Measurements from ENCODE around the gene SDC3.

SDC3 gene

DNA sequence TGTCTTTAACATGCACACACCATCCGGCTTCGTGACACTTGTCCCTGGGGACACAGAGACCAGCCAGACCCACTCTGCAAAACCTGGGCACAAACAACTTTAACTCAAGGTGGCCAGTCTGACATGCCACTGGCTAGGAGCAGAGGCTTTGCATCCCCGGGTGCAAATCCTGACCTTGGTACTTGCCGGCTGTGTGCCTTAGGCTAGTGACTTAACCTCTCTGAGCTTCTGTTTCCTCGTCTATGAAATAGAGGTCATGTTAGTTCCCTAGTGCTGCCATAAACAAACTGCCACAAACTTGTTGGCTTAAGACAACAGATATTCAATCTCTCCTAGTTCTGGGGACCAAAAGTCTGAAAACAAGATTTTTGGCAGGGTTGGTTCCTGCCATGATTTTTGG, 60.4 kb downstream of the SDC3 start:
- DNase-seq (ENCODE audit: low read depth in 2 of 2) = no peak

DNA sequence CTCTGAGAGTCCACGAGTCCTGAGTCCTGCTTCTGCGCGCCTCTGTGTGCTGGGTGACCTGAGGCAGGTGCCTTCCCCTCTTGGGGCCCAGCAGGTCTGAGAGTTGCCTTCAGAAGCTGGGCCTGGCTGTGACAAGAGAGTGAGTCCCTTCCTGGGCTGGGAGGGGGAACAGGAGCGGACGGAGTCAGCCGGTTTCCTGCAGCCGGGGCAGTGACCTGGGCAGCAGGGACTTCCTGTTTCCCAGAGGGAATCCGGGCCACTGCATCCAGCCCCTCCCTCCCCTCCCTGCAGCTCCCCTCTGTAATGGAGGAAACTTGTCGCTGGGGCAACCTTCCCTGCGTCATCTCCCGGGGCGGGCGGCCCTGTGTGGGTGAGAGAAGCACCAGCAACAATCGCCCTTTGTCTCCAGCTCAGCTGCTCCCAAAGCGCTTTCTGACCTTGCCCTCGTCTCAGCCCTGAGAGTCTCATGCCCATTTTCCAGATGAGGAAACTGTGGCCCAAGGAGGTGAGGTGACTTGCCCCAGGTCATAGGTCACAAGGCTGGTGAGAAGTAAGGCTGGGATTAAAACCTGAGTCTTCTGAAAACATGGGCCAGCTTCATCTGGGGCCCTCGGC, 61.1 kb downstream of the SDC3 start:
- DNase-seq (ENCODE audit: low read depth in 2 of 2) = no peak

DNA sequence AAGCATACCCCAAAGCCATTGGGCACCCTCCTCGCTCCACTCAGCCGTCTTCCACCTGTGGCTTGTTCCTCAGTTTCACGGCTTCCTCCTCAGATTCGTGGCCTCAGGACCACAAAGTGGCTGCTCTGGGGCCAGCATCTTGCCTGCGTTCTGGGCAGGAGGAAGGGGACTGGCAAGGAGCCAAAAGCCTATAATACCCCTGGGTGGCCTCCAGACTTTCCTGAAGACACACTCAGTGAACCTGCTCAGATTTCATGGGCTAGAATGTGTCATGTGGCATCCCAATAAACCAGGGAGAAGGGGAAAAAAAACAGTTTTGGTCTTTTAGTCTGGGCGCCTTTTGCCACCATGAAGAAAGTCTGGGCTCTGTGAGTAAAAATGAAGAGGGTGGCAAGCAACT, 62.0 kb downstream of the SDC3 start:
- no peak for DNase-seq (ENCODE audit: low read depth in 2 of 2)

DNA sequence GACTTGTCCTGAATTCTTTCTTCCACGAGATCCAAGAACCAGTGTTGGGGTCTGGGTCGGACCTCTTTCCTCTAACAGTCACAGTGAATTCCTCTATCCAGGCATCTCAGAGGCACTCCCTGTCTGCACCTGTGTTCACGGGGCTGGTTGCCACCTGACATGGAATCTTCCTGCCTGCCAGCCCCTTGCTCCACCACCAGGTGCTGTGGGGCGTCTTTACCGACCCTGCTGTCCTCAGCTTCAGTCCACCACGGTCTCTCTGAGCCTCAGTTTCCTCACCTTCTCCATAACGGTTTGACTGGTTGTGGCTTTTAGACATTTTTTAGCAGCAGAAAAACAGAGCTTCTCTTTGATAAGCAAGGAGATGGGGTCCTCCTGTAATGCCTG, 62.7 kb downstream of the SDC3 start:
- no peak for DNase-seq (ENCODE audit: low read depth in 2 of 2)

DNA sequence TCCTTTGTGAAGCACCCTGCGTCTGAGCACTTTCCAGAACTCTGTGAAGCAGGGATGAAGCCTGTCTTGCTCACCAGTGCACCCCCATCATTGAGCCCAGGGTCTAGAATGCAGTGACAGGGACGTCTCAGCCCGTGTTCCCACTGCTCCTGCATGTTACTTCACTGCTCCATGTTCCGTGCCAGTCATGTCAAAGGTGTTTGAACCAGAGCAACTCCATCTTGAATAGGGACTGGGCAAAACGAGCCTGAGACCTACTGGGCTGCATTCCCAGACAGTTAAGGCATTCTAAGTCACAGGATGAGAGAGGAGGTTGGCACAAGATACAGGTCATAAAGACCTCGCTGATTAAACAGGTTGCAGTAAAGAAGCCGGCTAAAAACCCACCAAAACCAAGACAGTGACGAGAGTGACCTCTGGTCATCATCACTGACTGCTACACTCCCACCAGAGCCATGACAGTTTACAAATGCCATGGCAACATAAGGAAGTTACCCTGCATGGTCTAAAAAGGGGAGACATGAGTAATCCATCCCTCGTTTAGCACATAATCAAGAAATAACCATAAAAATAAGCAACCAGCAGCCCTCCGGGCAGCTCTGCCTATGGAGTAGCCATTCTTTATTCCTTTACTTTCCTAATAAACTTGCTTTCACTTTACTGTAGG, 63.2 kb downstream of the SDC3 start:
- no peak for DNase-seq (ENCODE audit: low read depth in 2 of 2)

DNA sequence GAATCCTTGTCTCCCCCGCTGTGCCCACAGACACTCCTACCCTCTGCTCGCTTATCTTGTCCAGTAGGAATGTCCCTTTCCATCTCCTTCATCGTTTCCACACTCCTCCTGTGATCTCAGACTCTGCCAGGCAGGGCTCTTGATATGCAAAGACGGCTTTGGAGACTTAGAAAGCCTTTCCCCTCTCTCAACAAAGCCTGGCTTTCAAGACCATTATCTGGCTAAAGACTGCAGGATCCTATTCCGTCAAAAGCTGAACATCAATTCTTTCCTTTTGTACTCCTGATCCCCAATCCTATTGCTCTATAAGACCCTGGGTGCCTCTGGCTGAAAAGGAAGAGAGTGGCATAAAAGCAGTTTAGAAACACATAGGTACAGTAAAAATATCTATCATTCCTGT, 63.9 kb downstream of the SDC3 start:
- no peak for DNase-seq (ENCODE audit: low read depth in 2 of 2)

DNA sequence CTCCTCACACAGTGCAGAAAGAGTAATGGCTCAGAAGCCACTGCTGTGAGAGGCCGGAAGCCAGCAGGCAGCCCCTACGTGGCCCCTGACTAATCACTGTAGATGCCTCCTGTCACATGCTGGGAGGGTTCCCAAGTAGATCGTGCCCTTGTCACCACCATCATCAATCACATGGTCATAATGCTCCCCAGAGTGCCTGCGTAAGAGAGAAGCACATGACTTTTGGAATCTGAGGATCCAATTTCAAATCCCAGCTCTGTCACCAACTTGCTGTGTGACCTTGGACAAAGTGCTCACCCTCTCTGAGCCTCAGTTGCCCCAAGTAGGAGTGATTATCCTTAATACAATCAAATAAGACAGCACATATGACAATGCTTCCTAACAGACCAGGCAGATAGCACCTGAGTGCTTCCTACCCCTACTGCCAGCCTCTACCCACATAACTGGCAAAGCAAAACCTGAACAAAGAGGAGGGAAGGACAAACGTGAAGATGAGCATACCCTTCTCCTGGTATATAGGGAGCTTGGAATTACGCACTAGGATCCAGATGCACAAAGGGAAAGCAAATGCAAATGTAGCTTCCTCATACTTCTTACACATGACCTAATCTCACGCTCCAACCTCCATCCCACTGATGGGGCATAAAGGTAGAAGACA, 65.7 kb downstream of the SDC3 start:
- DNase-seq (ENCODE audit: low read depth in 2 of 2) = no peak

DNA sequence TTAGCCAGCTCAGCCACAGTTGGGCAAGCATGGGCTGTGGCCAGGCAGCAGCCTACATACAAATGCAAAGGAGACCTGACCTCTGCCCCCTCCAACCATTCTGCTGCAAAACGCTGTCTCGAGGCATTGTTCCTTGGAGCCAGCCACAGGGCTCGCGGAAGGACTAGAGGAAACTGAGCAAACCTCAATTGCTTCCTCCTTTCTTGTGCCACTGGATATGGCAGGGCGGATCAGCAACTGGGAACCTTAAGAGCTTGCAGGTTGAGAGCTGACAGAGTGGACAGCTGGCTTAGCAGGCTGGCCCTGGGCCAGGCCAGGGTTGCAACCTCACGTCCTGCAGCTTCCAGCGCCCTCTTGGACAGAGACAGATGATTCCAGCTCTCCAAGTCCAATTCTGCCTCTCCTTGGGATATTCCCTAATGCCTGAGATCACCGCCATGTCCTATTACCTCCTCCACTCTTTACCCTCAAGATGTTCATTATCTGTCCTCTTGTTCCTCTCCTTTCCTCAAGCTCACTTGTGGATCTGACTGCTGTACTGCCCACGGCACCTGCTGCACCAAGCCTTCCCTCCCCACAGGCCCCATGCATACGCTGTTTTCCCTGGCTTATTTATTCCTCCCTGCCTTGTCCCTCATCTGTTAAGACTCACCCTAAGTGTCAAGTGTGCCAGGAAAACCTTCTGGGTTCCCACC, 67.5 kb downstream of the SDC3 start:
- DNase-seq (ENCODE audit: low read depth in 2 of 2) = no peak

DNA sequence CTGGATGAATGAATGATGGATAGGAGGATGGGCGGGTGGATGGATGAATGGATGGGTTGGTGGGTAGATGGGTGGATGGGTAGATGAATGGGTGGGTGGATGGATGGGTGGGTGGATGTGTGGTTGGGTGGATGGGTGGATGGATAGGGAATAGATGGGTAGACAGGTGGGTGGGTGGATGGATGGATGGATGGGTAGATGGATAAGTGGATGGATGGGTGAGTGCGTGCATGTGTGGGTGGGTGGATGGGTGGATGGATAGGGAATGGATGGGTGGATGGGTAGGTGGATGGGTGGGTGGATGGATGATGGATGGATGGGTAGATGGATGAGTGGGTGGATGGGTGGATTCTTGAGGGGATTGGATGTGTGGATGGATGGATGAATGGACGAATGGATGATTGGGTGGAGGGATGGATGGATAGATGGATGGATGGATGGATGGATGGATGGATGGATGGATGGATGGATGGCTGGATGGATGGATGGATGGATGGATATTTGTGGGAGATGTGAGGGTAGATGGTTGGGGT, 68.7 kb downstream of the SDC3 start:
- DNase-seq (ENCODE audit: low read depth in 2 of 2) = no peak

DNA sequence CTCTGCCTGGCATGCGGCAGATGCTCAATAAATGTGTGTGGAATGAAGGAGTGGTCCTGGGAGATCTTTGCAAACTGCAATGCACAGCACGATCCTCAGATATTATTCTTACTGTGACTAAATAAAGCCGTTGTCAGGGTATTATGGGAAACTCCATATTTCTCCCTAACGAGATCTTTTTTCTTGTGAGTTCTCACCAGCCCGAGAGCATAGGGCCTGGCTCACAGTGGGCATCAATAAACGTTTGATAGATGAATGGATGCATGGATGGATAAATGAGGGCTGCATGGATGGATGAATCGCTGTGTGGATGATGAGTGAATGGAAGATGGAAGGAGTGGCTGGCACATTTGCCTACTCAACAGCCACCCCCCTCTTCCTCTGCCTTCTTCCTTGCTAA, 69.6 kb downstream of the SDC3 start:
- no peak for DNase-seq (ENCODE audit: low read depth in 2 of 2)

DNA sequence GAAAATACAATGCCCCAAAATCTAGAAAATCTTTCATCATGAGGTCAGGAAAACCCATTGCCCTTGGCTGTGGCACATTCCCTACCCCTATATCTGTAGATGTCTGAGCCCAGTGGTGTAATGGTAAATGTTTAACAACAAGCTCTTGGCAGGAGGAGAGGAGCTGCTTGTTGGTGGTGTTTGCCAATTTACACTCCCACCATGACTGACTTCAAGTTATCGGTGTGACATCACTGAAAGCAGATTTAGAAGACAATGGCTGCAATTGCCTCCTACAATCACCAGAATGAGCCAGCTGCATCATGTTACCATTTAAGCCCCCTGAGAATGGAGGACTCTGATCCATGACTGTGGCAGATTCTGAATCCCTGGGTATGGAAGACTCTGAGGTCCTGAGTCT, 70.9 kb downstream of the SDC3 start:
- no peak for DNase-seq (ENCODE audit: low read depth in 2 of 2)

DNA sequence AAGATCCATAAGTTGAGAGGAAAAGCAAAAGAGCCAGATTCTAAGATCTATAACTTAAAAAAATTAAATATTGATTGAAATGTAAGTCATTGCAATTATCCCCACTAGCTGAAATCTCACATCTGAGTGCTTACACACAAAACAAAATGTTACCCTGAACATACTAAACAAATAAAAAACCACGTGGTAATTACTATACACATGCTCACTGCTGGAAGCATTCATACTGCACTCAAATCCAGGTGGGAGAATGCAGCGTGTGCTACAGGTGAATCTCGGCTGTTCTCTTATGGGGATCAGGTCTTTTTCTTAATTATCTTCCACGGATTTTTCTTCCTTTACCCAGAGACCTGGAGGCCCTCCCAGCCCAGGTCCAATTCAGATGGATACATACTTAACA, 74.3 kb downstream of the SDC3 start:
- DNase-seq (ENCODE audit: low read depth in 2 of 2) = no peak

DNA sequence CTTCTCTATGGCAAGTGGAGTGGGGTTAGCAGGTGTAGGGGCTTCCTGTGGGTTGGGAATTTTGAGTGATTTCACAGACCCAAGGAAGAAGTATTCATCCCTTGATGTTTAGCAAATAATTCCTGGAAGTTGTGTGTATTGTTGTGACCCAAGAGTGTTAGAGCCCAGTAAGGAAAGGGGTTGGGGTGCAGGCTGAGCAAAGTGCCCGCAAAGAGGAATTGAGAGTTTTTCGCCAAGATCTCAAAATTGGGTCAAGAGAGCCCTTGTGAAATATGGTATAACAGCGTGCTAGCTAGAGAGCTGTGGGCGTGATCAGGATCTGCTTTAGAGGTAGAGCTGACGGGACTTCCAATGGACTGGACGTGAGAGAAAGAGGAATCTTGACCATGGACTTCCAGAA, 78.0 kb downstream of the SDC3 start:
- DNase-seq (ENCODE audit: low read depth in 2 of 2) = no peak

DNA sequence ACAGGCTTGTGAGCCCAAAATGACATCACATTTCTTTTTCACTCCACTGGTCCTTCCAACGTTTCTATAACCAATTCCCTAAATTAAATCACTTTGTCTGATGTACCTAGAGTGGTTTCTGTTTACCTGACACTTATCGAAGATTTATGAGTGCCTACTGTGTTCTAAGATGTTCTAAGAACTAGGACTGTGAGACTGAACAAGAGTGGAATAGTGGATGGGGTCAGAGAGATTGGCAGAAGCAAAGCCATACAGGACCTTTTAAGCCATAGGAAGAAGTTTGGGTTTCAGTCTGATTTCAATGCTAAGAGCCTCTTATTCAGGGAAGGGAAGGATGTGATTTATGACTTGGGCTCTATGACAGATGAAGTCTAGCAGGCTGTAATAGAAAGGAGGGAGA, 78.7 kb downstream of the SDC3 start:
- no peak for DNase-seq (ENCODE audit: low read depth in 2 of 2)

DNA sequence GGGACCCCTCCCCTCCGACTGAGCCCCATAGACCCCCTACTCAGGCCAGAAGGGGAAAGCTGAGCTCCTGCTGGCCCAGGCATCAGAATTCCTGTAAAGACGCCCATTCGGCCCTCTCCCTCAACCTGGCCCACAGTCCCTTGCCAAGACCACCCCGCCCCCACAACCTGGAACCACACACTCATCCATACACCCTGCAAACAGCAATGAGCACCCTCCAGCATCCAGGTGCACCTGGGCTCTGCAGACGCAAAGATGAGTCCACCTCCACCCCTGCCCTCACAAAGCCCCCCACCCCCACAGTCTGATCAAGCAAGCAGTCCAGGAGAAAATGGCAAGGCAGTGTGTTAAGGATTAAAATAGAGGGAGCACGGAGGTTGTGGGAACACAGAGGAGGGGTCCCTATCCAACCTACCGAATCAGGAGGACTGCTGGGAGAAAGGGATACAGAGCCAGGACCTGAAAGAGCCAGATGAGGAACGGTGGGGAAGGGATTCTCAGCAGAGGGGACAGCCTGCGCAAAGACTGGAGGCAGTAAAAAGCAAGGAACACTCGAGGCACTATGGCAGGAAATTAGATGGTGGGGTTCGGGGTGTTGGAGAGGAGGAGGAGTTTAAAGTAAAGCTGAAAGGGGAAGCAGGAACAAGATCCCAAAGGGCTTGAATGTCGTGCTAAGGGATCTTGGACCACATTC, 83.7 kb downstream of the SDC3 start:
- no peak for DNase-seq (ENCODE audit: low read depth in 2 of 2)

DNA sequence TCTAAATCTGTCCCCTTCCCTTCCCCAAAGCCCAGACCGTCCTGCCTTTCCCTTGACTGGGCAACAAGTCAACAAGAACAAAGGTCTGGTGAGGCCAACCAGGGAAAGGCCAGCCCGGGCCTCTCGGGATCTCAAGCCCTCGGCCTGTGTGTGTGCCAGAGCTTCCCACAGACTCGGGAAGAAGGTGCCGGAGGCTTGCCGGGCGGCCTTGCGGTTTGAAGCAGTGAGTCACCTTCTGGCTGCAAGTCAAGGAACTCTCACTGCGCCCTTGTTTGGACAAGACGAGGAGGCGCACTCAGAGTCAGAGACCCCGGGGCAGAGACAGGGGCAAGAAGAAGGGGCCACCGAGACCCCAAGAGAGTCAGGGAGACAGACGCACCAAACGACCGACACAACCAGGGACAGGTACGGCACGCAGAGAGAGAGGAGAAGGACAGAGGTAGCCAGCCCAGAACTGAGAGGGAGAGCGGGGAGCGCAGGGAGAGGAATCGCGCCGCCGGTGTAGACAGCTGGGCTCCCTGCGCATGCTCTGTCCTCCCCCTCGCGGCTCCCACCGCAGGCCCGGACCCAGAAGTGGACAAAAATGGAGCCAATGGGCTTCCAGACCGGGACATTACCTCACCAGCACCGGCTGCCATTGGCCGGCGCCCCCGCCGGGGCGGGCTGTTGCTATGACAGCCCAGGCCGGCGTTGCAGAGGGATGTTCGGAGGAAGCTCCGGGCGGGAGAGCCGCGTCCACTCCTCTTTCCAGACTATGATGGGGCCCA, 84.4 kb downstream of the SDC3 start:
- DNase-seq (ENCODE audit: low read depth in 2 of 2) = peak; percentile 13 to 16

DNA sequence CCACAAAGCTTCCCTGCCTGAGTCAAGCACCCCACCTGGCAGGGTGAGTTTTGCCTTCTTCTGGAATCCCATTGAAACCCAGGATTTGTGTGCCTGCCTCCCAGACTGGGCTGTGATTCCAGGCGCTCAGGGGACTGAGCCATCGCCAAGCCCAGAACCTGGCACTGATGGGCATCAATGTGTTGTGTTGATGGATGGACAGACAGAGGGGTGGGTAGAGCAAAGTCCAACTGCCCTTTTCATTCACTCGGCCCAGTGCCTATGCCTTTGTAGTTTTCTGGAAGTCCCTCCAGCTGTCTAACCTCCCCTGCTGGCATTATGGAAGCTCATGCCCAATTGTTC, 85.0 kb downstream of the SDC3 start:
- no peak for DNase-seq (ENCODE audit: low read depth in 2 of 2)

DNA sequence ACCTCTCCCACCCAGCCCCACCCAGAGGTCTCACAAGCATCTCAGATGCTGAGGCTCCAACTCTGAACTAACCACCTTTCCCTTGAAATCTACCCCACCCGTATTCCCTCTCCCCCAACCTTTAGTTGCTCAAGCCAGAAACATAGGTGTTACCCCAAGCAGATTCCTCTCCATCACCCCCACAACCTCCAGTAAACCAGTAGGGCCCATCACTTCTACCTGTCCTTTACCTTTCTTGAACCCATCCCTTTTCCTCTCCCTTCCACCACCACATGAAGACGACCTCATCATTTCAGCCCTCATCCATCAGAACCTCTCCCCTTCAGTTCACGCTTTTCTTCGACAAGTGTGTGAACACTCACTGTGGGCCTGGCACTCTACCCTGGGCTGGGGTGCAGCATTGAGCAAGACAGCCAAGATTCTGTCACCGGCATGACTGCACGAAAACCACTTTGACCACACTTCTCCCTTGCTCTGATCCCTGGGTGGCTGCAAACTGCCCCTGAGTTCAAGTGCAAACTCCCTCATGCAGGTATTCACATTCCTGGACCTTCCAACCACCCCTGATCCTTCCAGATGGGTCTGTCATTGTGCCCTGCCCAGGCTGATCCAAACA, 85.5 kb downstream of the SDC3 start:
- no peak for DNase-seq (ENCODE audit: low read depth in 2 of 2)

DNA sequence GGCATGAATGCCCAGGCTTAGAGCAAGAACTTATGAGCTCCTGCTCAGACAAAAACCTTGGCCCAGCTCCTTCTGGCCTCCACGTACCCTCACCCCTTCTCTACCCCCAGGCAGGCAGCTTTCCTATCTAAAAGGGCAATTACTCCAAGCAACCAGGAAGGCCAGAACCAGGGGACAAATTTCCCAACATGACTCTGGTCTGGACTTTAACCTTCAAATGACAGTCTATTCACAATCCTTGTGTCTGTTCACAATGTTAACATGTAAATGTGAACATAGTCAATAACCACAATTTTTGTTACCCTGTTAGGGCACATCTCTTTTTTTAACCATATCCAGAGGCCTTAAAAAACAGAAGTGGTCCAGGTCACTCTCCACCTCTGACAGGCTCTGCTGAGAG, 86.6 kb downstream of the SDC3 start:
- DNase-seq (ENCODE audit: low read depth in 2 of 2) = no peak

DNA sequence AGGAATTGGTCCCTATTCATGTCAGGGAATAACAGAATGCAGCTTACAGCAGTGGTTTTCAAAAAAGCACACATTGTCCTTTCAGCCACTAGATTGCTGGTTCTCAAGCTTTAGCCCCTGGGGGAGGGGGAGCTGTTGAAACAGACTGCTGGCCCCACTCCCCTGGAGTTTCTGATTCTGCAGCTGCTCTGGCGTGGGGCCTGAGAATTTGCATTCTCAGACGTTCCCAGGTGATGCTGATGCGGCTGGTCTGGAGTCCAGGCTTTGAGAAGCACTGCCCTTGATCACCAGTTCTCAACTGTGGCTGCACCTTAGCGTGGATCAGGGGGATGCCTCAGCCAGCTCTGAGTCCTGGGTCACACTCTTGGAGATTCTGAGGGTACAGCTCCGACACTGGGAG, 88.3 kb downstream of the SDC3 start:
- DNase-seq (ENCODE audit: low read depth in 2 of 2) = no peak

Data from activated CD8-positive, alpha-beta memory T cell treated with anti-CD3 and anti-CD28 coated beads for 4 hours (primary cell).